WTC11 (cell line): Measurements from ENCODE around the gene ZNF423. TPM values are rescaled to one million over a fixed set of nuclear protein-coding genes. Genes with fewer than 3 reads are reported as not detected.
A peak's percentile ranks its signal among the peaks of the same experiment; 100 is the strongest.

ENCODE experiments used
- ATAC-seq: fragments of 200-7000 bp; cut with Tn5 transposase; 2 replicates; pipeline ENCODE4 v1.10.0; 2021; ENCODE audit warnings: mild to moderate bottlenecking, moderate library complexity
- CTCF ChIA-PET: fragments of 300-600 bp; sonication (Branson Sonifier 250); formaldehyde crosslinking; loops from one replicate; lab custom pipeline; 2021; ENCODE audit warnings: antibody characterized with exemption; lab: Charles Lee
- POLR2A ChIA-PET: fragments of 350-600 bp; sonication (Branson Sonifier 250); formaldehyde crosslinking; loops from one replicate; lab custom pipeline; 2021; ENCODE audit warnings: antibody characterized with exemption; lab: Charles Lee
- DNase-seq: peaks from one replicate; pipeline ENCODE4 v3.0.0; 2021; ENCODE audit warnings: low spot score
- H3K27ac Mint-ChIP-seq: 2 replicates; pipeline ENCODE4 v1.8.0; 2021; ENCODE audit warnings: mixed read lengths
- H3K27me3 Mint-ChIP-seq: 2 replicates; pipeline ENCODE4 v1.8.0; 2021; ENCODE audit warnings: low read depth, mild to moderate bottlenecking, moderate library complexity, mixed read lengths
- H3K36me3 Mint-ChIP-seq: 2 replicates; pipeline ENCODE4 v1.8.0; 2021; ENCODE audit warnings: mixed read lengths
- H3K4me1 Mint-ChIP-seq: 2 replicates; pipeline ENCODE4 v1.8.0; 2022; ENCODE audit warnings: mixed read lengths
- H3K4me3 Mint-ChIP-seq: 2 replicates; pipeline ENCODE4 v1.8.0; 2021; ENCODE audit warnings: mild to moderate bottlenecking, moderate library complexity, mixed read lengths
- H3K9me3 Mint-ChIP-seq: 2 replicates; pipeline ENCODE4 v1.8.0; 2021; ENCODE audit warnings: mixed read lengths
- ATF1 ChIP-seq: sonication (generic); formaldehyde crosslinking; IDR thresholded peaks from 2 replicates; pipeline ENCODE4 v1.8.1; 2023; ENCODE audit warnings: mild to moderate bottlenecking, moderate library complexity, missing genetic modification reagents
- CBFB ChIP-seq: sonication (generic); formaldehyde crosslinking; IDR thresholded peaks from 2 replicates; pipeline ENCODE4 v1.8.1; 2022; ENCODE audit warnings: mild to moderate bottlenecking, low read depth, missing genetic modification reagents
- FOXK1 ChIP-seq: sonication (generic); formaldehyde crosslinking; IDR thresholded peaks from 2 replicates; pipeline ENCODE4 v1.8.0; 2022; ENCODE audit warnings: mild to moderate bottlenecking, moderate library complexity, missing genetic modification reagents
- FOXP1 ChIP-seq: sonication (generic); formaldehyde crosslinking; IDR thresholded peaks from 2 replicates; pipeline ENCODE4 v1.8.0; 2022; ENCODE audit warnings: missing genetic modification reagents, mild to moderate bottlenecking, moderate library complexity, borderline replicate concordance
- GTF2I ChIP-seq: fragments of 250-450 bp; sonication (Bioruptor Pico); conservative IDR thresholded peaks from 2 replicates; pipeline ENCODE4 v1.4.0; 2021; ENCODE audit warnings: mild to moderate bottlenecking
- HMGA2 ChIP-seq: fragments of 250-450 bp; sonication (Bioruptor Pico); IDR thresholded peaks from 2 replicates; pipeline ENCODE4 v1.4.0; 2021; ENCODE audit warnings: mild to moderate bottlenecking, moderate library complexity
- IRF2 ChIP-seq: sonication (generic); formaldehyde crosslinking; IDR thresholded peaks from 2 replicates; pipeline ENCODE4 v1.8.0; 2022; ENCODE audit warnings: low read depth, missing genetic modification reagents, borderline replicate concordance
- NR2C2 ChIP-seq: sonication (generic); formaldehyde crosslinking; IDR thresholded peaks from 2 replicates; pipeline ENCODE4 v1.8.0; 2022; ENCODE audit warnings: mild to moderate bottlenecking, missing genetic modification reagents
- SP1 ChIP-seq: sonication (generic); formaldehyde crosslinking; conservative IDR thresholded peaks from 2 replicates; pipeline ENCODE4 v1.8.1; 2022; ENCODE audit warnings: missing genetic modification reagents
- TEAD1 ChIP-seq: sonication (generic); formaldehyde crosslinking; IDR thresholded peaks from 2 replicates; pipeline ENCODE4 v1.8.0; 2022; ENCODE audit warnings: mild to moderate bottlenecking, missing genetic modification reagents
- TEAD4 ChIP-seq: sonication (generic); formaldehyde crosslinking; IDR thresholded peaks from 2 replicates; pipeline ENCODE4 v1.8.0; 2022; ENCODE audit warnings: mild to moderate bottlenecking, missing genetic modification reagents
- ZBTB21 ChIP-seq: sonication (generic); formaldehyde crosslinking; IDR thresholded peaks from 2 replicates; pipeline ENCODE4 v1.8.1; 2023; ENCODE audit warnings: mild to moderate bottlenecking, missing genetic modification reagents, borderline replicate concordance
- ZNF232 ChIP-seq: sonication (generic); formaldehyde crosslinking; IDR thresholded peaks from 2 replicates; pipeline ENCODE4 v1.8.0; 2022; ENCODE audit warnings: mild to moderate bottlenecking, missing genetic modification reagents
- ZNF423 ChIP-seq: fragments of 250-450 bp; sonication (Bioruptor Pico); IDR thresholded peaks from 2 replicates; pipeline ENCODE4 v2.1.2; 2022; ENCODE audit warnings: mild to moderate bottlenecking, moderate library complexity
- total RNA-seq: library from RNA; stranded (reverse); gene quantifications from 3 replicates; pipeline ENCODE4 v1.2.3, GENCODE V29; 2021
- TF ChIP-seq, protein P1 (sequence below): sonication (generic); formaldehyde crosslinking; IDR thresholded peaks from 2 replicates; pipeline ENCODE4 v1.8.0; 2023; ENCODE audit warnings: missing genetic modification reagents, mild to moderate bottlenecking, borderline replicate concordance
- TF ChIP-seq, protein P2 (sequence below): sonication (generic); formaldehyde crosslinking; conservative IDR thresholded peaks from 2 replicates; pipeline ENCODE4 v1.8.1; 2022; ENCODE audit warnings: mild to moderate bottlenecking, missing genetic modification reagents
- TF ChIP-seq, protein P3 (sequence below): fragments of 250-450 bp; sonication (Bioruptor Pico); conservative IDR thresholded peaks from 2 replicates; pipeline ENCODE4 v1.9.0; 2021; ENCODE audit warnings: mild to moderate bottlenecking
- TF ChIP-seq, protein P4 (sequence below): sonication (generic); formaldehyde crosslinking; IDR thresholded peaks from 2 replicates; pipeline ENCODE4 v1.8.1; 2022; ENCODE audit warnings: low read depth, mild to moderate bottlenecking, moderate library complexity, missing genetic modification reagents, borderline replicate concordance
- TF ChIP-seq, protein P5 (sequence below): sonication (generic); formaldehyde crosslinking; IDR thresholded peaks from 2 replicates; pipeline ENCODE4 v1.8.0; 2023; ENCODE audit warnings: missing genetic modification reagents

ZNF423 gene
- total RNA-seq, 1 experiment from 2014 or later = 38.8 TPM

DNA sequence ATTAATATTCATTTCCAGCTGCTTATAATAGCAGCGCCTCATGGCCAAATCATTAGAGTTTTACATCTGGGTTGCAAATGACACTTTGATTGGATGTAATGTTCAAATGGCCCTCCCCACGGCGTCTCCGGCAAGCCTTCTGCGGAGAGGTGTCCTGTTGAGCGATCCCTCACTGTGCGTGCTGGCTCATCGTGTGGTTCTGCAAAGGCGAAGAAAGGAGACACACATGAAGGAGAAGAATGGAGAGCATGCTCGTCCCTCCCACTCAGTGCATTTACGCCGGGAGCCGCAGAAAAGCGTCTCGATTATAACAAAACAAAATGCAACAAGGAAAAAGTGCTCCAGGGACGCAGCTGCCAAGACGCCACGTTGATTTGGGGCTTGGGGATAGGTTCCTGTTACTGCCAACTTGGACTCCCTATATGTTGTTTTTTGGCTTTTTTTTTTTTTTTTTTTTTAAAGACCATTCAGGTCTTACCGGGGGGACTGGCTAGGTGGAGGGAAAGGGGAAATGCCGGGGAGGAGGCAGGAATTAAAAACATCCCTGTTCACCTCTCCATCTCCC is 364.7 kb downstream of the ZNF423 start:
- POLR2A ChIA-PET = interaction anchor here (0.7 to 1.0 kb wide), 2 partner anchors 8 to 149 kb away, joined by 3 to 5 read pairs; no protein-coding TSS in a partner anchor

DNA sequence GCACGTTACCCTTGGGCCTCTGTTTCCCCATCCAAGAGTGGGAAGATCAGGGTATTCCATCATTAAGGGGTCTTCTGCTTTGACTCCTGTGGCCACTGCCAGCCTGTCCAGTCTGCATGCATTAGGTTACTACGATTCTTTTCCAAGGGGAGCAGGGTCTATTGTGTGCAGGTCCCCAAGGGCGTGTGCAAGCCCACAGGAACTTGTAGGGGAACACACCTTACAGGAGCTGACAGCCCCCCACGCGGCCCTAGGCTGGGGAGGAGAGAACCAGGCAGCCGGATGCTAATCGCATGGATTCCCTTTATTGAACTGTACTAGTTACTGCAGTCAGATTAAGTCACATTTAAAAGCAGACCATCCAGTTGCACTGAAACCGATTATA is 365.6 kb downstream of the ZNF423 start:
- no peak for ATAC-seq
- POLR2A ChIA-PET = no interaction called here
- Mint-ChIP-seq H3K36me3 (no peaks in the 10 kb centered on the region; the same call in 1 of the 2 replicates), H3K9me3 (0 out of 2 replicates have a peak, but pooled peaks cover 4% of the 10 kb centered on the region), H3K27ac (no peak overlapping the region), H3K4me3 (no peak overlapping the region), H3K4me1 (peaks cover 16% of the 10 kb centered on the region), H3K27me3 (no peaks in the 10 kb centered on the region)
- CTCF ChIA-PET = interaction anchor here (0.5 kb wide), 1 partner anchor 366 kb away, joined by 3 read pairs; the partner anchor contains the start of gene ZNF423
- DNase-seq = no peak
- TF ChIP-seq ATF1 (CRISPR knock-in tag) (no peak), ZBTB21 (CRISPR knock-in tag) (no peak), ZNF232 (CRISPR knock-in tag) (no peak), TEAD4 (no peak), IRF2 (CRISPR knock-in tag) (no peak), FOXP1 (CRISPR knock-in tag) (no peak), SP1 (CRISPR knock-in tag) (no peak), GTF2I (CRISPR knock-in tag) (no peak), ZNF423 (no peak), TEAD1 (CRISPR knock-in tag) (no peak), NR2C2 (CRISPR knock-in tag) (no peak), FOXK1 (CRISPR knock-in tag) (no peak), CBFB (CRISPR knock-in tag) (no peak)
- TF ChIP-seq, protein P1, sequence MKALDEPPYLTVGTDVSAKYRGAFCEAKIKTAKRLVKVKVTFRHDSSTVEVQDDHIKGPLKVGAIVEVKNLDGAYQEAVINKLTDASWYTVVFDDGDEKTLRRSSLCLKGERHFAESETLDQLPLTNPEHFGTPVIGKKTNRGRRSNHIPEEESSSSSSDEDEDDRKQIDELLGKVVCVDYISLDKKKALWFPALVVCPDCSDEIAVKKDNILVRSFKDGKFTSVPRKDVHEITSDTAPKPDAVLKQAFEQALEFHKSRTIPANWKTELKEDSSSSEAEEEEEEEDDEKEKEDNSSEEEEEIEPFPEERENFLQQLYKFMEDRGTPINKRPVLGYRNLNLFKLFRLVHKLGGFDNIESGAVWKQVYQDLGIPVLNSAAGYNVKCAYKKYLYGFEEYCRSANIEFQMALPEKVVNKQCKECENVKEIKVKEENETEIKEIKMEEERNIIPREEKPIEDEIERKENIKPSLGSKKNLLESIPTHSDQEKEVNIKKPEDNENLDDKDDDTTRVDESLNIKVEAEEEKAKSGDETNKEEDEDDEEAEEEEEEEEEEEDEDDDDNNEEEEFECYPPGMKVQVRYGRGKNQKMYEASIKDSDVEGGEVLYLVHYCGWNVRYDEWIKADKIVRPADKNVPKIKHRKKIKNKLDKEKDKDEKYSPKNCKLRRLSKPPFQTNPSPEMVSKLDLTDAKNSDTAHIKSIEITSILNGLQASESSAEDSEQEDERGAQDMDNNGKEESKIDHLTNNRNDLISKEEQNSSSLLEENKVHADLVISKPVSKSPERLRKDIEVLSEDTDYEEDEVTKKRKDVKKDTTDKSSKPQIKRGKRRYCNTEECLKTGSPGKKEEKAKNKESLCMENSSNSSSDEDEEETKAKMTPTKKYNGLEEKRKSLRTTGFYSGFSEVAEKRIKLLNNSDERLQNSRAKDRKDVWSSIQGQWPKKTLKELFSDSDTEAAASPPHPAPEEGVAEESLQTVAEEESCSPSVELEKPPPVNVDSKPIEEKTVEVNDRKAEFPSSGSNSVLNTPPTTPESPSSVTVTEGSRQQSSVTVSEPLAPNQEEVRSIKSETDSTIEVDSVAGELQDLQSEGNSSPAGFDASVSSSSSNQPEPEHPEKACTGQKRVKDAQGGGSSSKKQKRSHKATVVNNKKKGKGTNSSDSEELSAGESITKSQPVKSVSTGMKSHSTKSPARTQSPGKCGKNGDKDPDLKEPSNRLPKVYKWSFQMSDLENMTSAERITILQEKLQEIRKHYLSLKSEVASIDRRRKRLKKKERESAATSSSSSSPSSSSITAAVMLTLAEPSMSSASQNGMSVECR (CRISPR knock-in tag) = no peak
- TF ChIP-seq, protein P2, sequence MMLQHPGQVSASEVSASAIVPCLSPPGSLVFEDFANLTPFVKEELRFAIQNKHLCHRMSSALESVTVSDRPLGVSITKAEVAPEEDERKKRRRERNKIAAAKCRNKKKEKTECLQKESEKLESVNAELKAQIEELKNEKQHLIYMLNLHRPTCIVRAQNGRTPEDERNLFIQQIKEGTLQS (CRISPR knock-in tag) = no peak
- TF ChIP-seq, protein P3, sequence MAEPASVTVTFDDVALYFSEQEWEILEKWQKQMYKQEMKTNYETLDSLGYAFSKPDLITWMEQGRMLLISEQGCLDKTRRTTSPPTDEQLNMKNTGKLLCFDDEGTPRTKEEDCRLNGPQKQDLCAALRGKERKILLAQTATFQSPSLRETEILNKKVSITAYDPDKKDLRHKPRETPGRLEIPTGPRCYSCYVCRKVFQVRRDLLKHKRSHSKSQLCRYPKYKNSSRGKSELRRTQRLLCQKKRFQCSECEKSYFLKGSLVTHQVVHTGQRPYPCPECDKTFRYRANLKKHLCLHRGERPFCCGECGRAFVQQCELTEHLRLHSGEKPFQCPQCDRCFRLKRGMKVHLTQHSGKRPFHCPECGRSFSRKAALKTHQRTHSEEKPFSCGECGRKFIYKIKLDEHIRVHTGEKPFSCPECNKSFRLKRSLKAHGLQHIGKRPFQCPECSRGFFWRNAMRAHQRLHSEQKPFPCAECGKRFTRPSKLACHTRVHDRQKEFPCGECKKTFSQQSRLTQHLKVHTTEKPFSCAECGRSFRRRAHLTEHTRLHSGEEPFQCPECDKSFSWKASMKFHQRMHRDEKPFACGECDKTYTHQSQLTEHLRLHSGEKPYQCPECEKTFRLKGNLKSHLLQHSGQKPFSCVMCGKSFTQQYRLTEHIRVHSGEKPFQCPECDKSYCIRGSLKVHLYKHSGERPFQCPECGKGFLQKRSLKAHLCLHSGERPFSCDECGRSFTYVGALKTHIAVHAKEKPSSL (CRISPR knock-in tag) = no peak
- TF ChIP-seq, protein P4, sequence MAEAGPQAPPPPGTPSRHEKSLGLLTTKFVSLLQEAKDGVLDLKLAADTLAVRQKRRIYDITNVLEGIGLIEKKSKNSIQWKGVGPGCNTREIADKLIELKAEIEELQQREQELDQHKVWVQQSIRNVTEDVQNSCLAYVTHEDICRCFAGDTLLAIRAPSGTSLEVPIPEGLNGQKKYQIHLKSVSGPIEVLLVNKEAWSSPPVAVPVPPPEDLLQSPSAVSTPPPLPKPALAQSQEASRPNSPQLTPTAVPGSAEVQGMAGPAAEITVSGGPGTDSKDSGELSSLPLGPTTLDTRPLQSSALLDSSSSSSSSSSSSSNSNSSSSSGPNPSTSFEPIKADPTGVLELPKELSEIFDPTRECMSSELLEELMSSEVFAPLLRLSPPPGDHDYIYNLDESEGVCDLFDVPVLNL (CRISPR knock-in tag) = no peak

More for the DNA sequence above, 364.7 kb downstream of the ZNF423 start:
- Mint-ChIP-seq H3K27me3 (no peaks in the 10 kb centered on the region), H3K36me3 (no peaks in the 10 kb centered on the region; the same call in 1 of the 2 replicates), H3K27ac (peak overlapping the region; percentile 94), H3K9me3 (0 out of 2 replicates have a peak, but pooled peaks cover under 1% of the 10 kb centered on the region), H3K4me3 (peak overlapping the region; percentile 49; the same call in 1 of the 2 replicates), H3K4me1 (peaks cover 16% of the 10 kb centered on the region)
- ATAC-seq (no peak), DNase-seq (no peak)
- CTCF ChIA-PET = interaction anchor here (0.7 to 2.7 kb wide), 9 partner anchors 14 to 642 kb away, joined by 3 to 12 read pairs (median 4); no protein-coding TSS in a partner anchor
- TF ChIP-seq, protein P5, sequence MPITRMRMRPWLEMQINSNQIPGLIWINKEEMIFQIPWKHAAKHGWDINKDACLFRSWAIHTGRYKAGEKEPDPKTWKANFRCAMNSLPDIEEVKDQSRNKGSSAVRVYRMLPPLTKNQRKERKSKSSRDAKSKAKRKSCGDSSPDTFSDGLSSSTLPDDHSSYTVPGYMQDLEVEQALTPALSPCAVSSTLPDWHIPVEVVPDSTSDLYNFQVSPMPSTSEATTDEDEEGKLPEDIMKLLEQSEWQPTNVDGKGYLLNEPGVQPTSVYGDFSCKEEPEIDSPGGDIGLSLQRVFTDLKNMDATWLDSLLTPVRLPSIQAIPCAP (CRISPR knock-in tag) = no peak
- TF ChIP-seq HMGA2 (CRISPR knock-in tag) = no peak
